ENCODE results near the gene SOX1.

SOX1 gene

GRCh38 chr13:112058519-112058873 lies 8.5 kb upstream of the SOX1 start:
- TF ChIP-seq CTCF (conservative IDR thresholded peaks at IDR 0.05; ENCODE audit: low read length) = no peak
- no peak for DNase-seq (ENCODE audit: low read depth)
- H3K4me3 ChIP-seq (ENCODE audit: low read length) = no peak overlapping the region

- H3K4me3 ChIP-seq (ENCODE audit: low read length) = no peak overlapping the region
- TF ChIP-seq CTCF (conservative IDR thresholded peaks at IDR 0.05; ENCODE audit: low read length) = no peak
- no peak for DNase-seq (ENCODE audit: low read depth)
Measured at GRCh38 chr13:112058941-112059340, 8.0 kb upstream of the SOX1 start.

GRCh38 chr13:112059457-112060281 lies 7.3 kb upstream of the SOX1 start:
- no peak overlapping the region for H3K4me3 ChIP-seq (ENCODE audit: low read length)
- TF ChIP-seq CTCF (conservative IDR thresholded peaks at IDR 0.05; ENCODE audit: low read length) = no peak
- no peak for DNase-seq (ENCODE audit: low read depth)

GRCh38 chr13:112060282-112060830 lies 6.6 kb upstream of the SOX1 start:
- no peak for TF ChIP-seq CTCF (conservative IDR thresholded peaks at IDR 0.05; ENCODE audit: low read length)
- H3K4me3 ChIP-seq (ENCODE audit: low read length) = no peak overlapping the region
- no peak for DNase-seq (ENCODE audit: low read depth)

GRCh38 chr13:112060899-112061366 lies 6.0 kb upstream of the SOX1 start:
- no peak for TF ChIP-seq CTCF (conservative IDR thresholded peaks at IDR 0.05; ENCODE audit: low read length)
- DNase-seq (ENCODE audit: low read depth) = no peak
- no peak overlapping the region for H3K4me3 ChIP-seq (ENCODE audit: low read length)

GRCh38 chr13:112061367-112062061 lies 5.4 kb upstream of the SOX1 start:
- no peak for DNase-seq (ENCODE audit: low read depth)

More at GRCh38 chr13:112061367-112062061, 5.4 kb upstream of the SOX1 start:
- no peak overlapping the region for H3K4me3 ChIP-seq (ENCODE audit: low read length)
- TF ChIP-seq CTCF (conservative IDR thresholded peaks at IDR 0.05; ENCODE audit: low read length) = no peak

All from AG10803 (cell line).